K562 (cell line): ENCODE results near the gene FIBP. TPM values are rescaled to one million over a fixed set of nuclear protein-coding genes. Genes with fewer than 3 reads are reported as not detected.
A peak's percentile ranks its signal among the peaks of the same experiment; 100 is the strongest.

Source experiments
- BCOR ChIP-seq: fragments of 450-650 bp; IDR thresholded peaks from 2 replicates; pipeline ENCODE4 v1.6.1; 2016
- CXXC5 ChIP-seq: fragments of 250-450 bp; sonication (Bioruptor Pico); IDR thresholded peaks from 2 replicates; pipeline ENCODE4 v1.8.0; 2022; ENCODE audit warnings: inconsistent platforms, mild to moderate bottlenecking, moderate library complexity
- KDM5B ChIP-seq: fragments of 200-600 bp; sonication (generic); IDR thresholded peaks from 2 replicates; pipeline ENCODE4 v1.6.1; 2012; ENCODE audit warnings: low read depth, mild to moderate bottlenecking, moderate library complexity, low read length, control low read depth, inconsistent platforms; ENCODE audit not compliant: insufficient replicate concordance
- KLF13 ChIP-seq: fragments of 450-650 bp; IDR thresholded peaks from 2 replicates; pipeline ENCODE4 v1.6.1; 2016; ENCODE audit warnings: missing genetic modification characterization, low read depth, mild to moderate bottlenecking, missing compliant biosample characterization, moderate library complexity, borderline replicate concordance
- MCM2 ChIP-seq: fragments of 450-650 bp; IDR thresholded peaks from 2 replicates; pipeline ENCODE4 v1.6.1; 2017; ENCODE audit warnings: low read depth, mild to moderate bottlenecking
- MGA ChIP-seq: fragments of 450-650 bp; IDR thresholded peaks from 2 replicates; pipeline ENCODE4 v1.6.1; 2016; ENCODE audit warnings: mild to moderate bottlenecking, moderate library complexity
- MNT ChIP-seq, 2 experiments: fragments of 450-650 bp; conservative IDR thresholded peaks; 2 replicates each; pipeline ENCODE4 v1.6.1; 2017; ENCODE audit warnings: mild to moderate bottlenecking in 2 of 2, moderate library complexity in 2 of 2
- OTX1 ChIP-seq: fragments of 450-650 bp; formaldehyde crosslinking; IDR thresholded peaks from 2 replicates; pipeline ENCODE4 v1.4.0; 2022; ENCODE audit warnings: mild to moderate bottlenecking
- PHF21A ChIP-seq: fragments of 450-650 bp; IDR thresholded peaks from 2 replicates; pipeline ENCODE4 v1.6.1; 2017; ENCODE audit warnings: low read depth, borderline replicate concordance
- PML ChIP-seq: IDR thresholded peaks from 2 replicates; pipeline ENCODE4 v1.6.1; 2012; ENCODE audit warnings: low read length, inconsistent platforms
- POLR3A ChIP-seq: IDR thresholded peaks from 2 replicates; pipeline ENCODE4 v1.6.1; 2011; ENCODE audit warnings: borderline replicate concordance, mild to moderate bottlenecking, moderate library complexity; ENCODE audit not compliant: insufficient read length, insufficient read depth; ENCODE audit errors: extremely low read depth
- WHSC1 ChIP-seq: IDR thresholded peaks from one replicate; pipeline ENCODE4 v1.6.1; 2012; ENCODE audit warnings: low read length, control low read depth, inconsistent platforms
- ZFX ChIP-seq: sonication (generic); formaldehyde crosslinking; IDR thresholded peaks from 2 replicates; pipeline ENCODE4 v1.8.0; 2022; ENCODE audit warnings: mild to moderate bottlenecking, missing genetic modification reagents, moderate library complexity
- ZNF586 ChIP-seq: fragments of 450-650 bp; formaldehyde crosslinking; conservative IDR thresholded peaks from 2 replicates; pipeline ENCODE4 v1.4.0; 2020; ENCODE audit warnings: mild to moderate bottlenecking, moderate library complexity
- ZNF764 ChIP-seq: fragments of 250-450 bp; sonication (Bioruptor Pico); IDR thresholded peaks from 2 replicates; pipeline ENCODE4 v1.4.0; 2020; ENCODE audit warnings: low read depth, mild to moderate bottlenecking, moderate library complexity
- polyA plus RNA-seq, 8 experiments: library from polyadenylated mRNA; depleted of rRNA in 4 of 8; stranded (reverse) in 5 of 8; unstranded in 3 of 8; fragments of >200 nt; fragmentation: Nextera tagmentation in 2 of 8; fragmentation: Illumina TruSeq in 1 of 8; extraction: Ambion mirVana in 2 of 8; extraction: Trizol in 1 of 8; gene quantifications; 2 replicates each; pipeline versions ENCODE4 v1.2.1 to v1.2.3, GENCODE V29; 2011 to 2014; ENCODE audit warnings: inconsistent platforms in 1 of 8, missing spikeins in 1 of 8
- total RNA-seq, 7 experiments: library from RNA; depleted of rRNA in 6 of 7; stranded (reverse); fragments of >200 nt in 6 of 7; fragmentation: Illumina TruSeq in 2 of 7; extraction: Trizol in 2 of 7; gene quantifications; 2 replicates each; pipeline versions ENCODE4 v1.2.1 to v1.2.3, GENCODE V29; 2011 to 2021; ENCODE audit warnings: low replicate concordance in 1 of 7

Gene FIBP
- total and polyA plus RNA-seq, 9 of the 15 experiments (the other 6 are each of a cell fraction or from before 2014, with no cell fraction given): 41.2 to 79.2 (median 48.6) TPM

GRCh38 chr11:65890324-65891218 is 2.3 kb upstream of the FIBP start, which contains the start of gene CCDC85B (continued):
- TF ChIP-seq MGA (peak; percentile 68), ZNF764 (CRISPR knock-in tag) (no peak), KDM5B (peak; percentile 92), PHF21A (no peak), MNT (conservative IDR thresholded peaks at IDR 0.05) (peak; percentile 72 to 83), BCOR (no peak), KLF13 (tag) (peak; percentile 75; the same call in 1 of the 2 replicates), POLR3A (no peak), MCM2 (no peak), ZNF586 (CRISPR knock-in tag) (peak; percentile 57; the same call in 1 of the 2 replicates), OTX1 (no peak), WHSC1 (no peak), CXXC5 (CRISPR knock-in tag) (peak; percentile 94), ZFX (CRISPR knock-in tag) (peak; percentile 77), PML (peak; percentile 61)
